AG08395 (cell line): Measurements from ENCODE around the gene SPTSSB.

Source experiments
- DNase-seq: peaks from one replicate; pipeline ENCODE4 v3.0.0; 2012; ENCODE audit warnings: mixed read lengths, low spot score

SPTSSB gene, protein sequence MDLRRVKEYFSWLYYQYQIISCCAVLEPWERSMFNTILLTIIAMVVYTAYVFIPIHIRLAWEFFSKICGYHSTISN

DNA sequence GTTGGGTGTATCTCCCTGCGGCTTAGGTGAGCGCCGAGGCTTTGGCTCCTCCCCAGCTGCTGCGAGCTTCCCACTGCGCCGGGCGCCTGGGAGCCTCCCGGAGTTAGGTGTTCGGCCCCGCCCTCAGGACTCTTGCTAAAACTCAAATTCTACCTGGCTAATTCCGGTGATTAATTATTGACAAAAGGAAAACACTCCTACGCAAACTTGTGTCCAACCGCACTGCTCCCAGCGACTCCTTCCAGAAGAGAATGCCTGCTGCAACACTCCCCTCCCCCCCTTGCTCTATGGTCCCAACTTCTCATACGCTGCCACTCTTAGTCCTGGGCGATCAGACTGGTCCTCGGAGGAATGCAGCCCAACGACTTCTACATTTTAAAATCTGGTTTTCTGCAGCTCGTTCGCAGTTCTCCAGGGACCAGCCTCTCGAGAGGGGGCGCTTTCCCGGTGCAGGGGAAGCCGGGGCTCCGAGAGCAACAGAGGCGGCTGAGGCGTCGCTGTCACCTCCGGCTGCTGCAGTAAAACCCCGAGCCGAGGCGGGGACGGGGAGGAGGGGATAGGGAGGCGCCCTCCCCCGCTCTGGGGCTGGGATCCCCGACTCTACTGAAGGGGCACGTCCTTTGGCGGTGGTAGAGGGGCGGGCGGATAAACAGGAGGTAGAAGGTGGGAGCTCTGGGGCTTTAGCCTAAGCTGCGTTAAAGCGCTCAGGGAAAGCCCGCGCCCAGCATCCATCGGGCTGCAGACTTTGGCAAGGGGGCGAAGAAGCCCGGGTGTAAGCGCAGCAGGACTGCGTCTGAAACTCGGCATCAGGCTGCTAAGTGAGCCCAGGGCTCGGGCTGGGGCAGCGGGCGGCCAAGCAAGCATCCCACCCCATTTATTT is at the start of gene SPTSSB:
Gene SPTSSB (minus strand): TSS at position 77 of the 880 bp plus-strand sequence. CDS start 25,194 bp downstream, outside the sequence.
- DNase-seq, result peak; percentile 16

DNA sequence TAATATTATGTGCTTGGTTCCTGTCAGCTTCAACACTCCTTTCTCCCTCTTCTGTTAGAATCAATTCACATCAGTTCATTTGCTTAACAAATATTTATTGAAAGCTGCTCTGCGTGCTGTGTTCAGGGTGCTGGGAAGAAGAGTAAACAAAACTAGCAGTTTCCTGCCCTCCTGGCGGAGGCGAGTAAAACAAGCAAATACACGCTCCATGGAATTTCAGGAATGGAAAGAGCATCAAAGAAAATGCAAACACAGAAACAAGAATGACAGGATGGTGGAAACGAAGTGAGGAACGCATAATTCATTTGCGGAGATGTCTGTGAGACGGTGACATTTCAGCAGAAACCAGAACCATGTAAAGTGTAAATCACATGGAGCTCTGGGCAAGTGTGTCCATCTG is 49.4 kb upstream of the SPTSSB start:
- no peak for DNase-seq

DNA sequence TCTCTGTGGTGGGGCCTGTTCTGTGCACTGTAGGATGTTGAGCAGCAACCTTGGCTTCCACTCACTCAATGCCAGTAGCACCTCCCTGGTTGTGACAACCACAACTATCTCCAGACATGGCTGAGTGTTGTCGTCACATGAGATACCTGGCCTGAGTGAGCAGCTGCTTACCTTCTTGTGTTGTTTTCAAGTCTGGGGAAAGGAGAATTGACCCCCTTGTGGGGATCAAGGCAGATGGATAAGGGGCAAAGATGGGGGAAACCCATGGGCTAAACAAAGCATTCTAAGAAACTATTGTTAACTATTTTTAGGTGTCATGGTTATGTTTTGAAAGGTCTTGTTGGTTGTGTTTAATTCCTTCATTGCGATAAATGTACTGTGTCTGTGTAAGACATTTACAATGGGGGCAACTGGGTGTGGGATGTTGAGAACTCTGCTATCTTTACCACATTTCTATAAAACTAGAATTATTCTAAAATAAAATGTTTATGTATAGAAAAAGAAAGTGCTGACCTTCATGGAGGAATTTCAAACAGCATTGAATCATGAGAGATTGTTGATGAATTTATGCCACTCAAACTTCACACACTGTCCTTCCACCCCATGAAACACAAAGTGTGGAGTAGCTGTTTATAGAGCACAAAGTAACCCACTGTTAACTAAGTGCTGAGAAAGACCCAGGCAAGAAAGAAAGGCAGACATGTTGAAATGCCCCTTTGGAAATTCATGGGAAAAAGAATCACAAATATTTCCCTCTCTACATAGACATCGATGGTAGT is 48.4 kb upstream of the SPTSSB start:
- DNase-seq, result no peak

DNA sequence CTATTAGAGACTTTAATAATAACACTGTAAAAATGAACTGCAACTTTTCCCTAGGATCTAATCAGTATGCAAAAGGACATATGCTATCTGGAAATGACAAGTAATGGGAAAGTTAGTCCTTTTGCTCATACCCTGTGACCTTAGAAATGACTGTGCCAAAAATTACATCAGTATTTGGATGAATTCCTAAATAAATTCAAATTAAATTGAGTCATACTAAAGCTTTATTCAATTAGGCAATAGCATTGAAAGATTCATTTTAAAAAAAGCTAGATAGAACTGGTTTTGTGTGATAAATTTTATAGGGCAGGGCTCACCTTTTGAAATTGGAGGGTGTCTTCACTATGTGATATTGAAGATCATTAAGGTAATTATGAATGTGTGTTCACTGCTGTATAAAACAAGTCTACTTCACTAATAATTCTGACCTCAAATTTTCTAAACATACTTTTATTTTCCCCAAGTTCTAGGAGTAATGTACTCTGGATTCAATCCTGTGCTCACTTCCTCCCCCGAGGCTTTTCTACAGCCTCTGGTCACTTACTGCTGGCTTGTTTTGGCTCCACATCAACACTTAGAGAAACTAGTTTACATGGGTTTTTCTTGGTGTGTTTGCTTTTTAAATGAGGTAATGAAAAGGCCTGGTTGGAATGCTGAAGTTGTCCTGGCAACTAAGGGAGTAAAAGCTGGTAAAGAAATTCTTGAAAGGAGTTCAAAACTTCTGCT is 44.4 kb upstream of the SPTSSB start:
- peak; percentile 46 for DNase-seq

DNA sequence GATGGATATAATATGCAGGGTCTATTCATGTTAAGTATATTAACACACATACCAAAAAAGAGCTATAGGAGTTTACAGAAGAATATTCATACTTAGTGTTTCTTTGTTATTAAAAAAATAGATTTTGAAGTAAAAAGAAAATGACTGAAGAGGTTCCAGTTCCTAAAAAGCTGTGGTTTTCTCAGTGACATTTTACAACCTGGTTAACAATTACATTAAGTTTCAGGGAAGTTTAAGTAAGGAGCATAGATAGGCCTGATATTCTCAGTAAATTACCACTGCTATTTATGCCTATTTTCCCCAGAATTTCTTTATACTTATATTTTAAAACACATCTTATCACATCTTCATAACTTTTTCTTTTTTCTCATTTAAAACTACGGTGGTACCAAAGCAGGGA is 43.6 kb upstream of the SPTSSB start:
- DNase-seq, result no peak

DNA sequence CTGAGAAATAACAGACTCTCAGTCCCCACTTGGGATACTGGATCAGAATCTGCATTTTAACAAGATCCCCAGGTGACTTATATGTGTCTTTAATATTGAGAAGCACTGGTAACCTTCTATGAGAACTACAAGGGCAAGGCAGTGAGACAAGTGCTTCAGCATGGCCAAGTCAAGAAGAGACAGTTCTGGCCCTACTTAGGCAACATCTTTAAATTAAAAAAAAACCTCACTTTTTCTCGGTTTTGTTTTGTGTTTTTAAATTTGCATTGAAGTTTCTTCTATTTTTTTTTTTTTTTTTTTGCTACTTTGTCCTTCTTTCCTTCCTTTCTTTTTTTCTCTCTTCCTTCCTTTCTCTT is 42.5 kb upstream of the SPTSSB start:
- DNase-seq, result no peak

DNA sequence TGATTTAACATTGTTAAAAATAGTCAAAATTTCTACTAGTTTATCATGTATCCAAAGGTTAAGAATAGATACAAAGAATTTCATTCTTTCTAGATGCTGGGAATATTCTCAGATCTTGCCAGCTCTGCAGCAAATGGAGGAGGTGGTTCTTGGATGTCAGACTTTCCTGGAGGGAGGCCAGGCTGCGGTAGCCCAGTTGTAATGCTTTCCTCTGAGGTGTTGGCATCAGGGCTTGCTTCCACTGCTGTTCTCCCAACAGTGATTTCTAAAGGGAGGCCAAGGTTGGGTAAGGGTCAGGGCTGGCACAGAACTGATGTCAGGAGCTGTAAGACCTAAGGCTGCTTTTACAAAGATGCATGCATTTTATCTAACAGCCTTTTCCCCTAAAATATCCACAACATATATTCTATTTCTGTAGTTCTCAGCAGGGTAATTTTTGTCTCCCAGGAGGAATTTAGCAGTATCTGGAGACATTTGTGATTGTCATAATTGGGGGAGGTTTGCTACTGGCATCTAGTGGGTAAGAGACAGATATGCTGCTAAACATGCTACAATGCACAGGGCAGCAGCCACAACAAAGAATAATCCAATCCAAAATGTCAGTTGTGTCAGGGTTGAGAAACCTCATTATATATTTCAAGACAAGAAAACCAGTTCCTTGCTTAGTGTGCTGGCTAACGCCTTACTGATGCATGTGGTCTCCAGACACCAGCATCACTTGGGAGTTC is 42.0 kb upstream of the SPTSSB start:
- peak; percentile 14 for DNase-seq

DNA sequence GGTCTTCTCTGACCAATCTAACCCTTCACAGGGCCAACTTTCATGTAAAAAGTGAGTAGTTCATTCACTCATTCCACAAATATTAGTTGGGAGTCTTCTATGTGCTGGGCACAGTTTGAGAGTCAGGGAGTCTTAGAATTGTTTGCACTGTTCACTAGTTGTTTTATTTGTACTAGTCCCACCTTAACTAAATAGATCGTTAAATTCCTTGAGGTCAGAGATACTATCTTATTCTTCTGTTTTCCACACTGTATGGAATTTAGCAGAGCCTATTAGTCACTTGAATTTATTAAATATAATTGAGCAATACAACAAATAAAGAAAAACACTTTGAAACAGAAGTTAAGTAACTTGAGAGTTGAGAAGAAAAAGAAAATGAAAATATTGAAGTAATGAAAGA is 40.8 kb upstream of the SPTSSB start:
- no peak for DNase-seq

DNA sequence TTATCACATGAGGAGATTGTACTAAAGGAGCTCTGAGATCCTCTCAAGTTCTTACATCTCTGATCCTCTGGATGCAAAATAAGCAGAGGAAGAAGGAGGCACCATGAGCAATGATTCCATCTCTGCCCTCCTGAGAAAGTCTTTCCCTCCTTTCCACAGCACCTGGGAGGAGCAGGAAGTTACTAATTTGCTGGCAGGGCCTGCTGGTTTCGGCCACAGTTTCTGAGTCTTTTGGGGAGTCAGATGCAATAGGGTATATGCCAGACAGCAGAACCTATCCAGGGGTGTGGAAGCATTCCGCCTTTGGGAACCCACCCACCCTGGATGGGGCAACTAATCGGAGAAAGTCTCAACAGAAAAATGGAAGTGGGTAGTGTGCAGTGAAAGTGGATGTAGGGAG is 38.5 kb upstream of the SPTSSB start:
- DNase-seq, result no peak

DNA sequence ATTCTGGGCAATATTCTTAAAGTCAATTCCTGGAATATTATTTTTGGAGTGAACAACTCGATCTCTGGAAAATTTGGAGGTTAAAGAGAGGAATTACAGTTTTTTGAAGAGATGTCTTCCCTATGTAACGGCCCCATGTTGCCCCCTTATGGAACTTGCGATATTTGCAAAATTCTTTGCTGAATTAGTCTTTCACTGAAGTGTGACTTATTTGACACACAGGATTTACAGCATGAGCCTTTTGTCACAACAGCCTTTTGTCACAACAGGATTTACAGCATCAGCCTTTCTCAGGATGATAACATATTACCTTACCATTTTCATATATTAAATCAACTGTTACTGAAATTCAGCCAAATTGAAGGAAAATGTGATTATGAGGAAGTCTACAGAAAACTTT is 37.8 kb upstream of the SPTSSB start:
- DNase-seq, result peak; percentile 43

DNA sequence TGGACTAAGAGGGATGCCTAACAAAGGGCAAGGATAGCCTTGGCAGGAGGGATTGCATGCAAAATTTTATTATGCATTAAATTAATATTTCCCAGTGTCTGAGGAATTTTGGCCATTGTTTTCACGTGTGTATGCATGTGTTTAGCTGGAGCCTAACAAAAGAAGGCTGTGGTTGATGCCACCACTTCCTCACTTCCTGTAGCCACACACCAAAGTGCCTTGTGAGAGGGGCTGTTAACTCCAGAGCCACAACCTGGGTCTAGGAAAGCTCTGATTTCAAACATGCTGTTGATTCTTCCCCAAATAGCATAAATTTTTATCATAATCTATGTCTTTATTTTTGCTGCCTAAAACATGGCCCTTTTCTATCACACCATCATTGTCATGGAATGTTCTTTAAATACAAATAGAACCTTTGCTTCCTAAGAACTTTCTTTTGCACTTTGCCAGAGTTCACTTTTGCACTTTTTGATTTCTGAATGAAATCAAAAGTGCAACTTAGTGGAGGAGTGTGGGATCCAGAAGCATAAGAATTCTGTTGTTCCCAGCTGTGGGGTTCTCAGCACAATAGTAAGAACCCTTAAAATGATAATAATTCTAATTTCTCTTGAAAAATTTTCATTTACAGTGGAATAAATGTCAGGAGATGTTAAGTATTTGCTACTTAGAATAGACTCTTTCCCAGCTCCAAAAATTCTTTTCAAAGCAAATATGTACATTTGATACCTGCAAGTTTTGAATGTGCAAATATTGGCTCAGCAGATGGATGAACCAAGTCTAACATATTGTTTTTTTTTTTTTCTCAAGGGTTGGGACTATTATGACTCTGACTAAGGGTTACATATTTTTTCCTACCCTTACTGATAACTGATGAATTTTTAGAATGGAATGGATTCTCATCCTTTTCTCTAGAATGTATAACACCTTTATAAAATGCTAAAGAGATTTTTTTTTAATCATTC is 35.6 kb upstream of the SPTSSB start:
- DNase-seq, result no peak

DNA sequence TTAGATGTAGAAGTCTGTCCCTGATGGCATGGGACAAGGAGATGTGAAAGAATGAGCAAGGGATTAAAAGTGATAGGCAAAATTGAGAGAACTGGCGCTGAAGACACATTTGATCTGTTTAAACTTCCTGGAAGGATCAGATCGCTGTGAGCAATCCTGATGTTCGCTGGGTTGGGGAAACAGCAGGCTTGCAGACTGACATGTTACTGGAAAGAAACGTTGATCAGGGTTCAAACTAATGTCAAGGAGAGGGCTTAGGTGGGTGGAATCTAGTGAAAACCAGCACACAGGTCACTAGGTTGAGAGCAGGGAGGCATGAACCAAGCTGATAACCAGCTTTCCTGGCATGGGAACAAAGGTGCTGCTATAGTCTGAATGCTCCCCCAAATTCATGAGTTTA is 34.5 kb upstream of the SPTSSB start:
- no peak for DNase-seq

DNA sequence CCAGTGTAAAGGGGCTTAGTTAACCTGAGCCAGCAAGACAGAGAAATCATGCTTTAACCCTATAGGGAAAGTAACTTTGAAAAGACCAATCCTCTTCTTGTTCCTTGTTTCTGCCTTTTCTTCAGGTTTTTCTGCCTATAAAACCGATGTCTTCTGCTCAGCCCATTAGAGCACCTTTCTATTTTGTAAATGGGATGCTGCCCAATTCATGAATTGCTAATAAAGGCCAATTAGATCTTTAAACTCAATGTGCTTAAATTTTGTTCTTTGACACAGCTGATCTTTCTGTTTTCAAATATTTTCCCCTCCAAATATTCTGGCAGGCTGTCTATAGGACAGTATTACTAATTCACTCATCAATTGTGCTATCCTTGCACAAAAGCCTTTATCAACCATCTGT is 33.8 kb upstream of the SPTSSB start:
- no peak for DNase-seq

DNA sequence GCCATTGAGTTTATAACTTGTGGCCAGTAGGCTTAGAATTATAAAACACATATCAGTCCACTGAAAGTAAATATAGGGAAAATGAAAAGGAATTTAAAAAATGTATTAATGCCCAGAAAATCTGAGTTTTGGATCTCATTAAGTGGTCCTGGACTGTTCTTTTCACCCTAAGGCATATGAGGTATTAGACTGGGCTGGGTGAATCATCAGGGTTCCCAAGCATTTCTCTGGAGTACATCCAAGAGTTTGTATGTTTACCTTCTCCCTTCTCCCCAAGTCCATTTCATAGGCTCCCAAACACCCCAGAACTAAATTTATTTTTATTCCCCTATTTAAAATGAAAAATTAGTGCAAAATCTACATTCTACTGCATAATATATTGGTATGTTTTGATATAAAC is 31.9 kb upstream of the SPTSSB start:
- DNase-seq, result no peak

DNA sequence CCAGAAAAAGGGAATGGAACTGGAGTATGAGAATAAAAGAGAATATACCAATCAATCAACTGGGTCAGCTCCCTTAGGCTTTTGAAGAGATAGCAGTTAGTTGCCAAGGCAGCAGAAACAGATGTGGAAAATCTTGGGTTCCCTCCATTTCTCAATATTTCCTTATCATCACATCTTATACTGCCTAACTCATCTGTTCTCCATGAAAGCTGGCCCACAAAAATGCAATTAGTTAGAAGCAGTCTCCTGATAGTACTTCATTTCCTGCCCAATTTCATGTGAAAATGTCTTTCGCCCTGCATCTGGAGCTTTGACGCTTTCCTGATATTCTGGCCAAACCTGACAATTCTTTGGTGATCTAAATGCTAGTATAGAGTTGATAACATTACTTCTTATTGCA is 30.1 kb upstream of the SPTSSB start:
- DNase-seq, result no peak

DNA sequence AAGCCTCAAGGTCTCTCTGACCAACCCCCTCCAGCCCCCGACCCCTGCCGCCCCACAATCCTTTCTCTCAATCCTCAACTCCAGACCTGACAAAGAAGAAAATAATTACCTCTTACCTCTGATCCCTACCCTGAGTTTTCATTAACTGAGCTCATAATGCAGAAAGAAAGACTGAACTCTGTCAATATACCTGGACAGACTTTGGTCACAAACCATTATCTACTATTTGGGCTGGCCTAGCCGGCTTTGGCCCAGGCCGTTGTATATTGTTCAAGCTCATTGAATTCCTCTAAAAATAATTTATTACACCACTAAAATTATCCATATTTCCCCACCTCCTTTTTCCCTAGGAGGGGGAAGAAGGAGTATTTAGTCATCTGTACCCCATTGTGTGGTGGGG is 29.3 kb upstream of the SPTSSB start:
- DNase-seq, result no peak

DNA sequence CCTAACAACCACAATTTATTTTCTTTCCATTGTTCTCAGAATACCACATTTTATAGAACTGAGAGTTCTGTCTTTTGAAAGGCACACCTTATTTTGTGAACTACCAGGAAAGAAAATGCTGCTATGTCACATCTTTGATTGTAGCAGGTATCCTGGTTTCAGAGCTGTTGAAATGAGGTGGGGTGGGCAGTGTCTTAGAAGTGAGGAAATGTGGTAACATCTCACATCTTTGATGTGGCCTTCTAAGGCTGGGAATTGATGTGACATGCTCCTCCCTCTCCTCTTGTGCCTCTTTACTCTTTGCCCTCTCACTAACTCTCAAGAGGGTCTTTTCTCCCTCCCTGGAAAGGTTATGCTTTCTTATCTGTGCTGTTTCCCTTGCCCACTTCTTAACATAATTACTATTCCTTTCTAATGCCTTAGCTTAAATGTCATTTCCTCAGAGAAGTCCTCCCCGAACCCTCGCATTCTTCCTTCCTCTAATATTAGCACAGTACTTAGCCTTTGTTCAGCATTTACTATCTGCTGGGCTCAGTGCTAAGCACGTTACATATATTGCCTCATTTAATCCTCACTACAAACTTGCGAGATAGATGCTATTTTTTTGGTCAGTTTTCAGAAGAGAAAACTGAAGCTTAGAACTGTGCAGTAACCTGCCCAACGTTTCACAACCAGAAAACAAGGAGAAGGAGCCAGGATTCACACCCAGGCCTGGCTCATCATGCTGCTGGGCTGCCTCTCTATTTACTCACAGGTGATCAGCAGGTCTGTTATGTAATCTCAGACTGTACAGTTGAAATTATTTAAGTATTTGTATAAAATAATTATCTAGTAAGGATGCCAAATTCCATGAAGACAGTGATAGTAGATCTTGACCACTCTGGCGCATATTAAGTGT is 24.0 kb upstream of the SPTSSB start:
- DNase-seq, result no peak

DNA sequence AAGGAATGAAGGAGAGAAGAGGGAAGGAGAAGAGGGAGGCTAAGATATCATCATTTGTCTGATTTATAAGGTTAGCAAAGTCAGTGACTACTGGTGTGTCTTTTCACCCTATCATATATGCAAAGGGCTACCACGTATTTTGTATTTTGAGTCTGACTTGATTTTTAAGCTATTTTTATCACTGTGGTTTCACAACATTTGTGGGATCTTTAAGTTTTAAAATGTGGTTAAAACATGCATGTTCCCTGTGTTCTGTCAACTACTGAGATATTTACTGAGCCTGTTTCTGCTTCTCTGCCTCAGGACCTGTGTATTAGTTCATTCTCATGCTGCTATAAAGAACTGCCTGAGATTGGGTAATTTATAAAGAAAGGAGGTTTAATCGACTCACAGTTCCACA is 22.5 kb upstream of the SPTSSB start:
- no peak for DNase-seq

DNA sequence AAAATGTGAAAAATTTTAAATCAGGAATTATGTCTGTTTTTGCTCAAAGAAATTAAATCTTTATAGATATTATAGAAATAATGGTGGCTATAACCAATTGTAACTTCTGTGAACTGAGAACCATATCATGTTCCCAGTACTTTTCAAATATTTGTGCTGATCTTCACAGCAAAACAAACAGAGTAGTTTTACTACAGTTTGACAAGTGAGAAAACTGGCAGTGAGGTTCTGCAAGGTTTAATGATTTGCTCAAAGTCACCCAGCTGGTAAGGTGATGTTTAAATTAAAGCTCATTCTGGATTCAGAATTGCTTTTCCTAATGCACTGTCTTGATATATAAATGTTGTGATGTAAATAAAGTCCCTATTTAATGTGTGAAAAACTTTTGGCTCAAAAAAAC is 22.0 kb upstream of the SPTSSB start:
- DNase-seq, result no peak

DNA sequence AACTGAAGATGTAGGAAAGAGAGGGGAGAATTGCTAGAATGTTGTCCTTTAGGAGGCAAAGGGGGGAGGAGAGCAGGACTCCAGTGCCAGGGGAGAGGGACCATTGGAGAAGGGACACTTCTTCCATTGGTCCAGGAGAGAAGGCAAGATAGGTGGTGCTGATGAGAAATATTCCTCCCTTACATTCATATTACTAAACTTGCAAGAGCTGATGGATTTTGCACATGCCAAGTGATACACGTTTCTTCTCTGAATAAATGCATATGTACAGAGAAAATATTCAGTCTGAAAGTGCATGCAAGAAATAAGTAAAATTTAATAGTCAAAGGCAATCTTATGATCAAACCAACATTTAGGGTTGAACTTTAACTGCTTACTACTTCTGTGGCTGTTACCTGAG is 21.5 kb upstream of the SPTSSB start:
- no peak for DNase-seq
